H1 (cell line): ENCODE data around the gene USP20. TPM values are rescaled to one million over a fixed set of nuclear protein-coding genes. Genes with fewer than 3 reads are reported as not detected.

ENCODE experiments used
- CBX5 ChIP-seq: fragments of 300-800, 300-1000 bp; sonication (generic); IDR thresholded peaks from 2 replicates; pipeline ENCODE4 v1.7.1; 2016; ENCODE audit warnings: antibody characterized with exemption, low read length, low read depth
- RFX5 ChIP-seq: IDR thresholded peaks from 2 replicates; pipeline ENCODE4 v1.6.1; 2011; ENCODE audit warnings: low read depth, low read length, improper control_type of control experiment, borderline replicate concordance
- RXRA ChIP-seq: IDR thresholded peaks from 2 replicates; pipeline ENCODE4 v1.6.1; 2011; ENCODE audit warnings: low read depth, mild to moderate bottlenecking, low read length, moderate library complexity; ENCODE audit not compliant: insufficient read depth
- ZNF274 ChIP-seq: IDR thresholded peaks from 2 replicates; pipeline ENCODE4 v1.7.0; 2012; ENCODE audit warnings: low read length, borderline replicate concordance; ENCODE audit errors: extremely low read depth
- polyA plus RNA-seq, 7 experiments: library from polyadenylated mRNA; depleted of rRNA in 3 of 7; stranded (reverse) in 5 of 7; unstranded in 2 of 7; fragments of >200 nt in 5 of 7; fragments of 200-250 nt in 2 of 7; gene quantifications; 1 replicate in 5 of 7; 2 replicates in 1 of 7; 4 replicates in 1 of 7; pipeline versions ENCODE4 v1.2.1 to v1.2.3, GENCODE V29; 2011 to 2013; ENCODE audit warnings: missing spikeins in 2 of 7, mixed read lengths in 2 of 7
- total RNA-seq: library from RNA; stranded (reverse); fragmentation: NEBNext Ultra II Directional; extraction: Animal tissue kit (Norgen Biotek cat#: 25700); gene quantifications from 2 replicates; pipeline ENCODE4 v1.2.1, GENCODE V29; 2021

The USP20 gene
- total and polyA plus RNA-seq, 2 of the 8 experiments (the other 6 are each of a cell fraction or from before 2014, with no cell fraction given), result 13.4 to 23.0 TPM

DNA sequence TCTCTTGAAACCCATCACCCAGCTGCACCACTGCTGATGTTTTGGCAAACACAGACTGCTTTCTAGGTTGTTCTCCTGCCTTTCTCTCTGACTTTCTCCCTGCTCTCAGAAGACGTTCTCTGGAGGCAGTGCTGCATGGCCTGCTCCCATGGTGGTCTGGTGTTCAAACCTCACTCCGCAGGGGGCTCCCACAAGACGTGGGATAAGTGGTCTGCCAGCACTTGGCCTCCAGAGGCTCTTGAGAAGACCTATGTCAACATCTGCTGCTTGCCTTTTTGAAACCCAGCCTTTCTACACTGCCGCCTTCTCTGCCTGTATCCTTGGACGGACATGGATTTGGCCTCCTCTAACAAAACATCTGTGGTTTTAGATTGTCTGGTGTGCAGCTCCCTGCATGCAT lies 16.6 kb downstream of the USP20 start (continued):
- TF ChIP-seq ZNF274 (no peak), RXRA (no peak), RFX5 (no peak), CBX5 (no peak)
